SU-DHL-6 (cell line): ENCODE measurements around the gene SYDE2.

Experiments
- EZH2phosphoT487 ChIP-seq: fragments of 200-600 bp; sonication (generic), shearing (Covaris generic); conservative IDR thresholded peaks from 2 replicates; pipeline ENCODE4 v1.6.1; 2018; ENCODE audit warnings: mild to moderate bottlenecking, antibody characterized with exemption, low read length, moderate library complexity, mixed read lengths
- TF ChIP-seq, protein P1 (sequence below): fragments of 200-600 bp; sonication (generic); IDR thresholded peaks from one replicate; pipeline ENCODE4 v1.5.1; 2017; ENCODE audit warnings: antibody characterized with exemption, mild to moderate bottlenecking, low read length, moderate library complexity; ENCODE audit not compliant: insufficient read depth, poor library complexity, severe bottlenecking

DNA sequence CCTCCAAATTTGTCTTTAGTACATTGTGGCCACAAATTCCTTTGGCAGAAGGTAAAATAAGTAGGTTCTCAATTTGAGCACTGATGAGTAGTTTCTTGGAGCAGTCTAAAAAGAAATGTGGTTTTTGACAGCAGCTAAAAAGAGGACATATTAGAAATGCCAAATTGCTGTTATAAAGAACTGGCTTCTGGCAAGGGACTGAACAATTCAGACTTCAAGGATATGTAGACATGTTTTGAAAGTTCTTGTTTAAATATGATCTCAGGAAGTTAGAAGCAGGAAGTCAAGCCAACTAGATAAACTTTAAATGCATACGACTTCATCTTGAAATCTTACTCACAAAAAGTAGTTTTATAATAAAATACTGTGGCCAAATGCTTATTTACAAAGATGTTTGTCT lies 39.8 kb upstream of the SYDE2 start:
- TF ChIP-seq, protein P1, sequence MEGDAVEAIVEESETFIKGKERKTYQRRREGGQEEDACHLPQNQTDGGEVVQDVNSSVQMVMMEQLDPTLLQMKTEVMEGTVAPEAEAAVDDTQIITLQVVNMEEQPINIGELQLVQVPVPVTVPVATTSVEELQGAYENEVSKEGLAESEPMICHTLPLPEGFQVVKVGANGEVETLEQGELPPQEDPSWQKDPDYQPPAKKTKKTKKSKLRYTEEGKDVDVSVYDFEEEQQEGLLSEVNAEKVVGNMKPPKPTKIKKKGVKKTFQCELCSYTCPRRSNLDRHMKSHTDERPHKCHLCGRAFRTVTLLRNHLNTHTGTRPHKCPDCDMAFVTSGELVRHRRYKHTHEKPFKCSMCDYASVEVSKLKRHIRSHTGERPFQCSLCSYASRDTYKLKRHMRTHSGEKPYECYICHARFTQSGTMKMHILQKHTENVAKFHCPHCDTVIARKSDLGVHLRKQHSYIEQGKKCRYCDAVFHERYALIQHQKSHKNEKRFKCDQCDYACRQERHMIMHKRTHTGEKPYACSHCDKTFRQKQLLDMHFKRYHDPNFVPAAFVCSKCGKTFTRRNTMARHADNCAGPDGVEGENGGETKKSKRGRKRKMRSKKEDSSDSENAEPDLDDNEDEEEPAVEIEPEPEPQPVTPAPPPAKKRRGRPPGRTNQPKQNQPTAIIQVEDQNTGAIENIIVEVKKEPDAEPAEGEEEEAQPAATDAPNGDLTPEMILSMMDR, result no peak
- TF ChIP-seq EZH2phosphoT487, result no peak
